ENCODE data around the gene CCDC33. TPM values are rescaled to one million over a fixed set of nuclear protein-coding genes. Genes with fewer than 3 reads are reported as not detected.

CCDC33 gene
- total RNA-seq, 1 donor from 2014 or later, result not detected

DNA sequence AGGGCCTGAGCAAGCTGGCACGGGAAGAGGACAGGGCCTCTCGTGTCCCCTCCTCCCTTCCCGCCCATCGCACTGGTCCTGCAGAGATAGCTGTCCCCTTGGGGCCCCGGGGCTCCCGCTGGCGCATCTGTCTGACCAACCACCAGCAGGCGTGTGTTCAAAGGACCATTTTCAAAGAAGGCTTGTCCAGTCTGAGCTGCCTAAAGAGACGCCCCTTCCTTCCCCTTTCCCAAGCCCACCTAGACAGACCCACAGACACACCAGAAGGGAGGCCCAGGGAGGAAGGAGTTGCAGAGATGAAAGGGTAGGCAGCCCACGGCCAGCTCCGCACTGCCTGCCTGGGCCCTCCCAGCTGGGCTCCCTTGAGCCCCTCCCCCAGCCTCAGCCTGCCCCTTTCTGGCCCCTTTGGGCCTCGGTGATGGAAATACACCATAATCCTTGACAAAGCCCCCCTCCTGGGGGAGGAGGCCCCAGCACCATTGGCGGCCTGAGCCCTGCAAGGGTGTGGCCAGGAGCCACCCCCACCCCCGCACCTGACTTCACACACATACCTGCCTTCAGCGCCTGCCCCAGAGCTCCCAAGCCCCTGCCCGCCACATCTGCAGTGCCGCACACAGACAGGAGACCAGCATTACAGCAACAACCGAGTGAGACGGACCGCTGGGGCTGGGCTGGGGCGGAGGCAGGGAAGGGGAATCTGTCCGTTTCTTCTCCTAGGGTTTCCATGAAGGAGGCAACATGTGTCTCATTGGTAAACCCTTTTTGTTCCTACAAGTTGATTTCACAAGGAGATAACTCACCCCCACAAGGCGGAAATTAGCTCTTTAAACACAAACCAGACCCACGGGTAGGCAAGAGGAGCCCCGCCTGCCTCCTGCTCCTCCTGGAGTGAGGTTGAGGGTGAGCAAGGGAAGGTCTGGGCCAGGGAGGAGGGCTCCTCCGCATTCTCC, 33.4 kb upstream of the CCDC33 start, which contains the start of gene STRA6:
Gene STRA6 (minus strand): TSS at position 336 of the 950 bp plus-strand sequence. CDS start 520 bp downstream, outside the sequence.
- Mint-ChIP-seq H3K36me3 (ENCODE audit: low read depth) (no peaks in the 10 kb centered on the region), H3K27ac (no peak within 1 kb of the TSS), H3K4me1 (peaks cover 3% of the 10 kb centered on the region), H3K27me3 (peaks cover 10% of the 10 kb centered on the region), H3K9me3 (no peaks in the 10 kb centered on the region), H3K4me3 (no peak within 1 kb of the TSS)
- DNase-seq, result no peak
- intact Hi-C loops (cut with micrococcal nuclease), result no loop called here

DNA sequence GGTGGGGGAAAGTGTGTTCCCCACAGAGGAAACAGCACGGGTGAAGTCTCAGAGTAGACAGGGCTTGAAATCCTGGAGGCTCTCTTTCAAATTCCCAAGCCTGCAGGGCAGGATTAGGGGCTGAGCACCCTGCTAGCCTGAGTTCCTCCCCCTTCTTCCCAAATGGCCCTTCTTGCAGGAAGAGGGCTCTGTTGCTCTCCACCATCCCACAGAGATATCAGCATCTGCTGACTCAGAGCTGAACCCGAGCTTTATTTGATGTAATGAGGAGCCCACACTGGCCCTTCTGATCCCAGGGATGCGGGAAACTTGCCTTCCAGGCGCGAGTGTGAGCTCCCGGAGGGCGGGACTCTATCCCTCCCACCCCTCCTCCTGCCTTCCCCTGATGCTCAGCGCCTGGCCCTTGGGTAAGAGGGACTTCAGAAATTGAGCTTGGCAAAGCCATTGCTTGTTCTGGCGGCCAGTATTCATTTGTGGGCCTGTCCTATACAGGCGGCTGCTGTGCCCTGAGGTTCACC, 32.2 kb upstream of the CCDC33 start:
- Mint-ChIP-seq H3K4me3 (no peak overlapping the region), H3K9me3 (no peaks in the 10 kb centered on the region), H3K4me1 (peaks cover 3% of the 10 kb centered on the region), H3K27me3 (peaks cover 11% of the 10 kb centered on the region), H3K36me3 (ENCODE audit: low read depth) (no peaks in the 10 kb centered on the region), H3K27ac (no peak overlapping the region)
- intact Hi-C loops (cut with micrococcal nuclease), result no loop called here
- DNase-seq, result no peak

DNA sequence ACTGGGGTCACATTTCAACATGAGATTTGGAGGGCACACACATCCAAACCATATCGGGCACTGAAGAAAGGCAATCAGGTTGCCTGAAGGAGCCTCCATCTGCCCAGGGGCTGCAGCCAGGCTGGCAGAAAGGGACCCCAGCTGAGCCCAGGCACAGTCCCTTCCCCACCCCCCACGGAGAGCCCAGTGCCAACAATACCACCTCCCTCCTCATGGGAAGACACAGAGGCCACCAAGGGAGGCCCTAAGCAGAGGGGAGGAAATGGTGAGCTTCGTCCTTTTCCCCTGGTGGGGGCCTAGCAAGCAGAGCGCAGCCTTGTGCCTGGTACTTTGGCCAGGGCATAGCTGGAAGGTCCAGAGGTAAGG, 30.6 kb upstream of the CCDC33 start:
- intact Hi-C loops (cut with micrococcal nuclease), result no loop called here
- no peak overlapping the region for H3K27ac Mint-ChIP-seq
- DNase-seq, result no peak
- H3K9me3 Mint-ChIP-seq, result no peaks in the 10 kb centered on the region
- H3K27me3 Mint-ChIP-seq, result peaks cover 13% of the 10 kb centered on the region
- no peaks in the 10 kb centered on the region for H3K36me3 Mint-ChIP-seq (ENCODE audit: low read depth)
- peaks cover 3% of the 10 kb centered on the region for H3K4me1 Mint-ChIP-seq
- H3K4me3 Mint-ChIP-seq, result no peak overlapping the region

DNA sequence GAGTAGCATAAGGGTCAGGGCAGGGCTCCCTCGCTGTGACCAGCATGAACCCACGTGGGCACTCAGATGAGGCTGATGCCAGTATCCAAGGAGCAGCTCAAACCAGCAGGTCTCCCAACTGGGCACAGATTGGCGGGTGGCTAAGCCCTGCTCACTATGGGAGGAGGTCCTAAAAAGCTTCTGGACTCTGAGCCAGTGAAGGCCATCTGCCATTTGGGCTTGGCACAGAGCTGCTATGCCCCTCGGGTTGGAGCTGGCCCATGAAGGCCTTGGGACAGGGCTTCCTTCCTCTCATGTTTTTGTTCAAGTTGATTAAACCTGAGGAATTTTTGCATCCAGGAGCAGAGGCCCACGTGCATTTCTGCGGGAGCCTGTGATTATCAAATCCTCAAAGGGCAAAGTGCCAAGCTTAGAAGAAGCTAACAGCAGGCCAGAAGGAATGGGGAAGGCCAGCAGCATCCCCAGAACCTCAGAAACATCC, 29.3 kb upstream of the CCDC33 start:
- H3K4me1 Mint-ChIP-seq, result peaks cover 2% of the 10 kb centered on the region
- no peak overlapping the region for H3K4me3 Mint-ChIP-seq
- no peaks in the 10 kb centered on the region for H3K36me3 Mint-ChIP-seq (ENCODE audit: low read depth)
- intact Hi-C loops (cut with micrococcal nuclease), result no loop called here
- no peaks in the 10 kb centered on the region for H3K9me3 Mint-ChIP-seq
- peaks cover 16% of the 10 kb centered on the region for H3K27me3 Mint-ChIP-seq
- no peak overlapping the region for H3K27ac Mint-ChIP-seq
- no peak for DNase-seq

DNA sequence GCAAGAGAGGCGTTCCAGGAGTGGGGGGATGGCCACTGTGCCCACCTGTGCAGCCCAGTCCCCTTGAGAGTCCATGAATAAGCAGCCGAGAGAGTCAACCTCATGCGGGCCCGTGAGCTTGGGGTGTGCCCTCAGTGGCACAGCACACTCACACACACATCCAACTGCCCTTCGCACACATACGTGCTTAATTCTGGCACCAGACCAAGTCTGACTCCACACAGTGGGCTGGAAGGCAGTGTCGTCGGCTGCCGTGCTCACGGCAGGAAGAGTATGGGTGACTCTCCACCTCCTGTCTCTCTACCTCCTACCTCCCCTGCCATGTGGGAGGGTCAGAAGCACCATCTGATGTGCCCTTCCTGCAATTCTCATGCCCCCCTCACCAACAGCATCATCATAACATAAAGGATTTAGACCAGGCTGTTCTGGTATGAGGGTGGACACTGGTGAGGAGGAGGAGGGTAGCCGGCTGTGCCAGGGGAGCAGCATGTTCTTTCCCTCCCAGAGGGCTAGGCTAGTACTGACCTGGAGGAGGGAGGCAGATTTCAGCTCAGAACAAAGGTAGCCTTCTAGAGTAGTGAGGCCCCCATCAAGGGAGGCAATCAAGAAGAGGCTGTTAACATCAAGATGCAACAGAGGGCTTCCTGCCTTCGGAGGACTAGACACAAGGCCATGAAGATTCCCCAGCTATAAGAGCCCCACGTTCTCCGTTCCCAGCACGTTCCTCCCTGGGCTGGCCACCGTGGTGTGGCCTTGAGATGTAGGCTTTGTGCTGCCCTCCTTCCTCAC, 28.3 kb upstream of the CCDC33 start:
- intact Hi-C loops (cut with micrococcal nuclease), result no loop called here
- no peak for DNase-seq
- no peak overlapping the region for H3K27ac Mint-ChIP-seq
- peaks cover 16% of the 10 kb centered on the region for H3K27me3 Mint-ChIP-seq
- no peaks in the 10 kb centered on the region for H3K9me3 Mint-ChIP-seq
- H3K4me1 Mint-ChIP-seq, result peaks cover 2% of the 10 kb centered on the region
- H3K4me3 Mint-ChIP-seq, result no peak overlapping the region
- no peaks in the 10 kb centered on the region for H3K36me3 Mint-ChIP-seq (ENCODE audit: low read depth)

DNA sequence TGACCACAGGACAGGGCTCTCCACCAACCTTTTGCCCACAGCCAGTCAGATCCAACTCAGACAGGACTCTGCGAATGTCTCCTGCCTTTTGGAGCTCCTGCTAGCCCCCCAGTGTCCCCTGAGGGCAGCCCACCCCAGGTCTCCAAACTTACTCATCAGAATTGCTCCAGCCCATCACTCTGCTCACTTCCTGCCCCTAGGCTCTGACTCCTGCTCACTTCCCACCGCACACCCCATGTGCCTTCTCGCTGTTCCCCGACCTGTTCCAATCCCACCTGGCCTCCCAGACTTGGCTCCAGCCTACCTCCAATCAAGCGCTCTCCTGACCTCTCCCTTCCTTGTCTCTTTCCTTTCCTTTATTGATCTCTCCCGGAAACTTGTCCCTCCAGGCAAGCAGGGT, 27.6 kb upstream of the CCDC33 start:
- Mint-ChIP-seq H3K36me3 (ENCODE audit: low read depth) (no peaks in the 10 kb centered on the region), H3K9me3 (no peaks in the 10 kb centered on the region), H3K27me3 (peaks cover 16% of the 10 kb centered on the region), H3K4me3 (no peak overlapping the region), H3K27ac (no peak overlapping the region), H3K4me1 (peaks cover 2% of the 10 kb centered on the region)
- intact Hi-C loops (cut with micrococcal nuclease), result no loop called here
- no peak for DNase-seq

DNA sequence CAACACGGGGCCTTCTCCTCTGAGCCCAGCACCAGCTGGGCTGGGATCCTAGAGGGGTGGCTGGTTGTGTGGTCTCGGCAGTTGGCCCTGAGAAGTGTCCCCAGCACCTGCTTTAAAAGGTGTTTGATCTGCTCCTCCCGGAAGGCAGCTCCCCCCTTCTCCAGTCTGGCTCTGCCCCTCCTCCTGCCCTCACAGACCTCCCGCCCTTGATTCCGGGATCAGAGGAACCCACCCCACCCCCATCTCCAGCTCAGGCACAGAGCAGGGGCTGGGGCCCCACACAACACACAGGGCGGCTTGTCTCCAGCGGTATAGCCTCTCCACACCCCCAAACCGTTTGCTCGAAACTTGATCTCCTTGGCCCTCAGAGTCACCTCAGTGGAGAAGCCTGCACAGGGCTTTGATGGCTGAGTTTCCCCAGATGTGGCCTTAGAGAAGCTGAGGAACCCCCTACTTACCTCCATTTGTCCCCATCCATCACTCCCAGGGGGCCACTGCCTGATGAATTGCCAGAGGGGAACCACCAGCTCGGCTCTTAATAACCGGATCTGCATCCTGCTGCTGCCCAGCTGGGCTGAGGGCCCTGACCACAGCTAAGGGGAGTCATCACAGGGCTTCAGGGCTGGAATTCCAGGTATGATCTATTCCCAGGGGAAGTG, 27.1 kb upstream of the CCDC33 start:
- Mint-ChIP-seq H3K4me1 (peaks cover 2% of the 10 kb centered on the region), H3K27me3 (peaks cover 14% of the 10 kb centered on the region), H3K9me3 (no peaks in the 10 kb centered on the region), H3K27ac (no peak overlapping the region), H3K4me3 (no peak overlapping the region), H3K36me3 (ENCODE audit: low read depth) (no peaks in the 10 kb centered on the region)
- intact Hi-C loops (cut with micrococcal nuclease), result no loop called here
- no peak for DNase-seq

DNA sequence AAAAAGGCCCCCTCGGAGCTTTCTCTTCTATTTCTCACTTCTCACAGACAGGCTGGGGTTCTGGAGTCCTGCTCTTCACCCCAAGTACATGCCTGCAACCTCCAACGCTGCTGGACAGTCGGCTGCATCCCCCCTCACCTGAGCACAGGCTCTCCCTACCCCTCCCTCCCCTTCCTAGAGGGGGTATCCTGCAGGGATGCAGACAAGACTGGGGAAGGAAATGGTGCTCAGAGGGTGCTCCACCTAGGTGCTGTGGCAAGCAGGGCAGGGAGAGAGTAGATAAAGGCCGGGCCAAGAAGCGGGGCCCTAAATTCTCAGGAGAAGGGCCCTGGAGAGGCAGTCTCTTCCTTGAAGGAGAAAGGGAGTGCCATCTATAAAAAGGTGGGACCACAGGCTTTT, 26.6 kb upstream of the CCDC33 start:
- peaks cover 2% of the 10 kb centered on the region for H3K4me1 Mint-ChIP-seq
- H3K36me3 Mint-ChIP-seq (ENCODE audit: low read depth), result no peaks in the 10 kb centered on the region
- no peak for DNase-seq
- no peak overlapping the region for H3K27ac Mint-ChIP-seq
- peaks cover 14% of the 10 kb centered on the region for H3K27me3 Mint-ChIP-seq
- no peaks in the 10 kb centered on the region for H3K9me3 Mint-ChIP-seq
- intact Hi-C loops (cut with micrococcal nuclease), result no loop called here
- no peak overlapping the region for H3K4me3 Mint-ChIP-seq

DNA sequence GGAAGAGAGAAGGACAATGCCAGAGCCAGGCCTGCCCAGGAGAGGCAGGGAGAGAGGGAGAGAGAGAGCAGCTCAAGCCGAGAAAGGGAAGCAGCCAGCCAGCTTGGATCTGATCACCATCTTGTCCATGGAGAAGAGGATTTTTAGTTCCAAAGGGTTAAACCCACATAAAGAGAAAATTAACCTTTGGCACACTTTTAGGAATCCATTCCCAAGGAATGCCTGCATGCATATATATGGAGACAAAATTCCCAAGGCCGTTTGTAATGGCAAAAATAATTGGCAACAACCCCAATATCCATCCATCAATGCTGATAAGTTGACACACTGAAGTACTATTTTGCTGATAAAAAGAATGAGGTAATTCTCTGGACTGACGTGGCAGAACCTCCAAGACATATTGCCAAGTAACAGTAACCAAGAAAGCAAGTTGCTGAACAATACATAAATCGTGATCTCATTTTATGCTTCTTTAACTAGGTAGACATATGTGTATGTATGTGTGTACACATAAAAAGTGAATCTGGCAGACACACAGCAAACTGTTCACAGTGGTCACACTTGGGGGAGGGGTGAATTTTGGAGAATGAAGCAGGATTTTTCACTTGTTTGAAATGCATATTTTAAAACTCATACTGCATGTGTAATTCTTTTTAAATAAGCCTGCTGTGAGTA, 26.0 kb upstream of the CCDC33 start:
- no peak overlapping the region for H3K27ac Mint-ChIP-seq
- DNase-seq, result no peak
- H3K36me3 Mint-ChIP-seq (ENCODE audit: low read depth), result no peaks in the 10 kb centered on the region
- intact Hi-C loops (cut with micrococcal nuclease), result no loop called here
- peaks cover 14% of the 10 kb centered on the region for H3K27me3 Mint-ChIP-seq
- no peak overlapping the region for H3K4me3 Mint-ChIP-seq
- H3K4me1 Mint-ChIP-seq, result no peaks in the 10 kb centered on the region
- H3K9me3 Mint-ChIP-seq, result no peaks in the 10 kb centered on the region

DNA sequence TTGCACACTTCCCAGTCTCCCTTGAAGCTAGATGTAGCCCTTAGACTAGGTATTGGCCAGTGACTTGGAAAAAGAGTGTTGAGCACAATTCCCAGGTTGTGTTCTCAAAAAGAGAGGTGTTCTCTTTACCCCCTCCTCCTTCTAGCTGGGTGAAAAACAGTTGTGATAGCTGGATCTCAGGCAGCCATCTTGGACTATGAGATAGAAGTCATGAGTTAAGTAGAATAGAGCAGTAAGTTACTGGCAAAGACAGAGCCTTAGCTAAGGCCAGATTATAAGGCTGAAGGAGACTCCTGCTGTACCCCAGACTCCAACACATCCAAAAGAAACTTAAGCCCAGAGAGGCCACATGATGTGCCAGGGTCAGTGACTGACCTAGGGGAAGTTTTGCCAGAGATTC, 25.4 kb upstream of the CCDC33 start:
- no peak overlapping the region for H3K4me3 Mint-ChIP-seq

DNA sequence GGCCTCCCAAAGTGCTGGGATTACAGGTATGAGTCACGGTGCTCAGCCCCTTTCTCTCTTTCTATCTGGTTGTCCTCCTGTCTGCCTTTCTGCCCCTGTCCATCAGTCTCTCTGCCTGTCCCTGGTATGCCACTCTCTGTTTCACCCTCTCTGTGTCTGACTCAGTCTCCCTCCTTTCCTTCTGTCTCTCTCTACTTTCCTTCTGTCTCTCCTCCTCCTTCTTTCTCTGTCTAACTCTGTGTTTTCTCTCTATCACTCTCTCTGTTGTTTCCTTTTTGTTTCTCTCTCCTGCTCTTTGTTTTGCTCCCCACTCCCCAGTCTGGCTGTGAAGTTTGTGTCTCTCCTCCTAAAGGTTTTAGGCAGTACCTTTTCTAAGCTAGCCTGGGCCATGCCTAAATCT, 24.5 kb upstream of the CCDC33 start:
- H3K36me3 Mint-ChIP-seq (ENCODE audit: low read depth), result no peaks in the 10 kb centered on the region
- intact Hi-C loops (cut with micrococcal nuclease), result no loop called here
- no peak for DNase-seq
- no peak overlapping the region for H3K4me3 Mint-ChIP-seq
- H3K4me1 Mint-ChIP-seq, result no peaks in the 10 kb centered on the region
- no peak overlapping the region for H3K27ac Mint-ChIP-seq
- H3K9me3 Mint-ChIP-seq, result no peaks in the 10 kb centered on the region
- peaks cover 14% of the 10 kb centered on the region for H3K27me3 Mint-ChIP-seq

More for the DNA sequence above, 25.4 kb upstream of the CCDC33 start:
- H3K4me1 Mint-ChIP-seq, result no peaks in the 10 kb centered on the region
- DNase-seq, result no peak
- peaks cover 14% of the 10 kb centered on the region for H3K27me3 Mint-ChIP-seq
- intact Hi-C loops (cut with micrococcal nuclease), result no loop called here
- H3K27ac Mint-ChIP-seq, result no peak overlapping the region
- no peaks in the 10 kb centered on the region for H3K36me3 Mint-ChIP-seq (ENCODE audit: low read depth)
- H3K9me3 Mint-ChIP-seq, result no peaks in the 10 kb centered on the region

DNA sequence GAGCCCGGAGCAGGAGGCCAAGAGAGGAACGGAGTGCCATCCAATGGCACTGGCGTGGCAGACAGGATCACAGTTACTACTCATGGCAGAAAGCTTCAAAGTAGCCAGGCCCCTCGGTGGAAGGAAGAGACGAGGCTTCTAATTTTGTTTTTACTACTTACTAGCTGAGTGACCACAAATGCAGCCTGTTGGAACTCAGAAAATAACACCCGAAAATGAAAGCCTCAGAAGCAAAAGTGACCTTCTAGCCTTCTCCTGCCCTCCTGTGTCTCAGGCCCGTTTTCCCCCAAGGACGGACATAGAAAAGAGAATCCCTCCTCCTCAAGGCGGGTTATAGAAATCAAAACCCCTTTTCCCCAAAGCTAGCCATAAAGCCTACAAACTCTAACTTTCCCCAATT, 23.6 kb upstream of the CCDC33 start:
- no peaks in the 10 kb centered on the region for H3K4me1 Mint-ChIP-seq
- no peaks in the 10 kb centered on the region for H3K9me3 Mint-ChIP-seq
- peaks cover 10% of the 10 kb centered on the region for H3K27me3 Mint-ChIP-seq
- DNase-seq, result no peak
- H3K27ac Mint-ChIP-seq, result no peak overlapping the region
- intact Hi-C loops (cut with micrococcal nuclease), result no loop called here
- H3K36me3 Mint-ChIP-seq (ENCODE audit: low read depth), result no peaks in the 10 kb centered on the region
- H3K4me3 Mint-ChIP-seq, result no peak overlapping the region

DNA sequence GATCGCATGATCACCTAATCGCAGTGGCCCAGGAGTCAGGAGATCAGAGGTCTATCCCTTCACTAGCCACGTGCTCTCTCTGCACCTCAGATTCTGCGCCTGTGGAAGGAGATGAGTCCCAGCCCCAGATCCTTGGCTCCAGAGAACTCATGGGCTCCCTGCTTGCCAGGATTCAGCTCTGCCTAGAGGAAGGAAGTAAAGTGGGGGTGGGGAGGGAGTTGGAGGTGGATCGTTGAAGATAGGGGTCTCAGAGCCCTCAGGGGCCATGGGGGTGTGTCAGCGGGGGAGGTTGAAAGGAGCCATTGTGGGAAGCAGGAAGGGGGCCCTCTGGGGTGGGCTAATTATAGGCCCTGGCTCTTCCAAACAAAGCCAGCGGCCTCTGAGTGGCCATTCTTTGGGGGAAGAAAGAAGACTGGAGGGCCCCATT, 22.3 kb upstream of the CCDC33 start:
- intact Hi-C loops (cut with micrococcal nuclease), result no loop called here
- no peak overlapping the region for H3K4me3 Mint-ChIP-seq
- no peaks in the 10 kb centered on the region for H3K4me1 Mint-ChIP-seq
- no peaks in the 10 kb centered on the region for H3K36me3 Mint-ChIP-seq (ENCODE audit: low read depth)
- DNase-seq, result no peak
- H3K9me3 Mint-ChIP-seq, result no peaks in the 10 kb centered on the region
- peaks cover 6% of the 10 kb centered on the region for H3K27me3 Mint-ChIP-seq
- no peak overlapping the region for H3K27ac Mint-ChIP-seq

Data from activated CD4-positive, alpha-beta T cell treated with anti-CD3 and anti-CD28 coated beads, Interleukin-2, amount 10 ng/mL, durations not matched to agents 24 days and 14 days (primary cell).